ENCODE data around the gene PHLPP1. TPM values are rescaled to one million over a fixed set of nuclear protein-coding genes. Genes with fewer than 3 reads are reported as not detected.

The PHLPP1 gene
- total and polyA plus RNA-seq, 9 of the 15 experiments (the other 6 are each of a cell fraction or from before 2014, with no cell fraction given): 0.56 to 9.0 (median 4.5) TPM

DNA sequence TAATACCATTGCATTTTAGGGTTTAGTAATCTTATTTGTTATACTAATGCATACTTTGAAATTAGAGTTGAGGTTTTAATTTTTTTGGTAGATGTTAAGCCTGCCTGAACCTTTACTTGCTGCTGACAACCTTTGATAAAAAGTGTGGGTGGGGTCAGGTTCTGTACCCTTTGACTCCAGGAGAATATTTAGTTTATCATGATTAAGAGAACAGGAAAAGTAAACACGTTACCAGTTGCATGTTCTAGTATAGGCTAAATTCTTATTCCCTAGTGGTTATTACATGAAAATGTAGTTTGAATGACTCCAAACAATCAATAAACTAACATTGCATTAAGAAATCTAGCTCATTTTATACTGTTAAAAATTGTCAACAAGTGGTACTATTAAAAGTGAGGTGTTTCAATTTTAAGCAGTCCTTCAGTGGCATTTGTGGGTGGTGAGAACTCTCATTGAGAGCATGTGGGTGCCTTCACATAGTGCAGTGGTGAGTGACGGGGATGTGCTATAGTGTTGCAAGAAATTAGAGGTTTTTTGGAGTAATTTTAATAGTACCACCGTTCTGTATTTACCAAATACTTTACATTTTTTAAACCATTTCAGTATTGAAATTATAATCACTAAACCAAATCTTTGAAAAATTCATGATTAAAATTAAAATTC, 29.9 kb downstream of the PHLPP1 start:
- in situ Hi-C loops (cut with MboI) (no loop called here), intact Hi-C loops (cut with micrococcal nuclease) (loop anchor here (10.0 kb wide), 1 partner anchor 90 kb away; no protein-coding TSS in a partner anchor)
- H2AFZ ChIP-seq (ENCODE audit: low read depth, low read length): no peak overlapping the region
- no peaks in the 10 kb centered on the region for H3K27me3 ChIP-seq (ENCODE audit: control insufficient read depth in 2 of 2, insufficient read depth in 2 of 2, low read length in 2 of 2)
- H3K27ac ChIP-seq (ENCODE audit: extremely low read depth, low read depth, low read length): no peak overlapping the region
- no peak for FAIRE-seq
- TF ChIP-seq SRSF1 (IDR thresholded peaks at IDR 0.05; ENCODE audit: low read depth, low read length) (no peak), FOXA3 (CRISPR knock-in tag; conservative IDR thresholded peaks at IDR 0.05 in 1 of 2, IDR thresholded peaks at IDR 0.05 in 1 of 2) (0 out of 4 replicates have a peak, but pooled peaks of 1 of the 2 experiments have one; percentile 6), FOXP1 (CRISPR knock-in tag; IDR thresholded peaks at IDR 0.05) (no peak)
- ChIA-PET CTCF (ENCODE audit: low intra/inter-chr PET ratio) (no interaction called here), POLR2A (interaction anchor here (1.0 kb wide), 1 partner anchor 21 kb away, joined by 3 read pairs; no protein-coding TSS in a partner anchor)
- peak in 3 of 4 experiments; percentile 8 to 25 (median 13) for DNase-seq (ENCODE audit: extremely low read depth in 1 of 4, low spot score in 3 of 4)
- no peaks in the 10 kb centered on the region for H3K36me3 ChIP-seq (ENCODE audit: control insufficient read depth, insufficient read depth, low read length)
- ATAC-seq: peak; percentile 41
- H3K9ac ChIP-seq (ENCODE audit: insufficient read depth in 1 of 2, low read depth in 2 of 2, low read length in 2 of 2): no peak overlapping the region
- H4K20me1 ChIP-seq (replicated peaks; ENCODE audit: control insufficient read depth, insufficient read depth, low read length): no peaks in the 10 kb centered on the region
- H3K9me3 ChIP-seq (replicated peaks; ENCODE audit: control insufficient read depth, insufficient read depth, low read depth, low read length): no peaks in the 10 kb centered on the region
- peaks cover 7 to 29% of the 10 kb centered on the region in 2 experiments for H3K4me1 ChIP-seq (replicated peaks in 1 of 2; ENCODE audit: control insufficient read depth in 2 of 2, insufficient read depth in 2 of 2, low read length in 2 of 2)
- WGBS (ENCODE audit: insufficient coverage, low coverage, missing lambda C conversion rate): 48% methylated on average over 3 of the region's 3 CpGs
- no TSS peak for BruUV-seq (replicated peaks)
- H3K4me2 ChIP-seq (ENCODE audit: insufficient read depth, low read length): no peak overlapping the region
- no peak overlapping the region for H3K4me3 ChIP-seq
- H3K79me2 ChIP-seq (ENCODE audit: control insufficient read depth, insufficient read depth, low read length): peaks cover 83% of the 10 kb centered on the region
- no peaks in the 10 kb centered on the region for H3K9me1 ChIP-seq (ENCODE audit: control insufficient read depth, insufficient read depth, low read length)

DNA sequence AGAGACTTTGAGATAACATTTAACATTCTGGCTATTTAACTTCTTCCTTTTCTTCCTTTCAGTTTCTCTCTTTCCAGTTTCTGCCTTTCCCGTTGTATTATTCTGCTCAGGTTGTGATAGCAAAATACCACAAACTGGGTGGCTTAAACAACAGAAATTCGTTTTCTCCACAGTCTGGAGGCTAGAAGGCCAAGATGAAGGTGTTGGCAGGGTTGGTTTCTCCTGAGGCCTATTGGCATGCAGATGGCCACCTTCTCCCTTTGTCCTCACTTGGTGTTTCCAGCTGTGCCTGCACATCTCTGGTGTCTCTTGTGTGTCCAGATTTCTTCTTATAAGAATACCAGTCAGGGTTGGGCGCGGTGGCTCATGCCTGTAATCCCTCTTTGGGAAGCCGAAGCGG, 34.0 kb downstream of the PHLPP1 start:
- H3K79me2 ChIP-seq (ENCODE audit: control insufficient read depth, insufficient read depth, low read length): peaks cover 61% of the 10 kb centered on the region

More for the DNA sequence above, 34.0 kb downstream of the PHLPP1 start:
- H3K9me3 ChIP-seq (replicated peaks; ENCODE audit: control insufficient read depth, insufficient read depth, low read depth, low read length): no peaks in the 10 kb centered on the region
- H2AFZ ChIP-seq (ENCODE audit: low read depth, low read length): no peak overlapping the region
- no peak overlapping the region for H3K27ac ChIP-seq (ENCODE audit: extremely low read depth, low read depth, low read length)
- no peak overlapping the region for H3K4me3 ChIP-seq
- H3K9ac ChIP-seq (ENCODE audit: insufficient read depth in 1 of 2, low read depth in 2 of 2, low read length in 2 of 2): no peak overlapping the region
- 79% methylated on average over 5 of the region's 6 CpGs for WGBS (ENCODE audit: insufficient coverage, low coverage, missing lambda C conversion rate)
- H3K9me1 ChIP-seq (ENCODE audit: control insufficient read depth, insufficient read depth, low read length): no peaks in the 10 kb centered on the region
- H3K4me2 ChIP-seq (ENCODE audit: insufficient read depth, low read length): no peak overlapping the region
- FAIRE-seq: no peak
- intact Hi-C loops (cut with micrococcal nuclease) (loop anchor here (10.0 kb wide), 1 partner anchor 85 kb away; no protein-coding TSS in a partner anchor), in situ Hi-C loops (cut with MboI) (no loop called here)
- DNase-seq (ENCODE audit: extremely low read depth in 1 of 4, low spot score in 3 of 4): no peak
- no peak for ATAC-seq
- ChIA-PET CTCF (ENCODE audit: low intra/inter-chr PET ratio) (no interaction called here), POLR2A (no interaction called here)
- H3K4me1 ChIP-seq (replicated peaks in 1 of 2; ENCODE audit: control insufficient read depth in 2 of 2, insufficient read depth in 2 of 2, low read length in 2 of 2): peaks cover 3 to 11% of the 10 kb centered on the region in 2 experiments; a peak in 4 of 5 replicates
- no peaks in the 10 kb centered on the region for H3K27me3 ChIP-seq (ENCODE audit: control insufficient read depth in 2 of 2, insufficient read depth in 2 of 2, low read length in 2 of 2)
- no peaks in the 10 kb centered on the region for H3K36me3 ChIP-seq (ENCODE audit: control insufficient read depth, insufficient read depth, low read length)
- no peak for TF ChIP-seq RAD51 (IDR thresholded peaks at IDR 0.05; ENCODE audit: borderline replicate concordance, low read depth)
- TF ChIP-seq ZNF586 (CRISPR knock-in tag; conservative IDR thresholded peaks at IDR 0.05): no peak
- TF ChIP-seq, protein P1, sequence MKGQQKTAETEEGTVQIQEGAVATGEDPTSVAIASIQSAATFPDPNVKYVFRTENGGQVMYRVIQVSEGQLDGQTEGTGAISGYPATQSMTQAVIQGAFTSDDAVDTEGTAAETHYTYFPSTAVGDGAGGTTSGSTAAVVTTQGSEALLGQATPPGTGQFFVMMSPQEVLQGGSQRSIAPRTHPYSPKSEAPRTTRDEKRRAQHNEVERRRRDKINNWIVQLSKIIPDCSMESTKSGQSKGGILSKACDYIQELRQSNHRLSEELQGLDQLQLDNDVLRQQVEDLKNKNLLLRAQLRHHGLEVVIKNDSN (CRISPR knock-in tag; IDR thresholded peaks at IDR 0.05): no peak
- no peak for TF ChIP-seq GTF2A2 (tag; IDR thresholded peaks at IDR 0.05)
- TF ChIP-seq, protein P2, sequence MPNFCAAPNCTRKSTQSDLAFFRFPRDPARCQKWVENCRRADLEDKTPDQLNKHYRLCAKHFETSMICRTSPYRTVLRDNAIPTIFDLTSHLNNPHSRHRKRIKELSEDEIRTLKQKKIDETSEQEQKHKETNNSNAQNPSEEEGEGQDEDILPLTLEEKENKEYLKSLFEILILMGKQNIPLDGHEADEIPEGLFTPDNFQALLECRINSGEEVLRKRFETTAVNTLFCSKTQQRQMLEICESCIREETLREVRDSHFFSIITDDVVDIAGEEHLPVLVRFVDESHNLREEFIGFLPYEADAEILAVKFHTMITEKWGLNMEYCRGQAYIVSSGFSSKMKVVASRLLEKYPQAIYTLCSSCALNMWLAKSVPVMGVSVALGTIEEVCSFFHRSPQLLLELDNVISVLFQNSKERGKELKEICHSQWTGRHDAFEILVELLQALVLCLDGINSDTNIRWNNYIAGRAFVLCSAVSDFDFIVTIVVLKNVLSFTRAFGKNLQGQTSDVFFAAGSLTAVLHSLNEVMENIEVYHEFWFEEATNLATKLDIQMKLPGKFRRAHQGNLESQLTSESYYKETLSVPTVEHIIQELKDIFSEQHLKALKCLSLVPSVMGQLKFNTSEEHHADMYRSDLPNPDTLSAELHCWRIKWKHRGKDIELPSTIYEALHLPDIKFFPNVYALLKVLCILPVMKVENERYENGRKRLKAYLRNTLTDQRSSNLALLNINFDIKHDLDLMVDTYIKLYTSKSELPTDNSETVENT (CRISPR knock-in tag; IDR thresholded peaks at IDR 0.05): no peak
- BruUV-seq (replicated peaks): no TSS peak
- no peaks in the 10 kb centered on the region for H4K20me1 ChIP-seq (replicated peaks; ENCODE audit: control insufficient read depth, insufficient read depth, low read length)
